VCaP (cell line): Measurements from ENCODE around the gene MGARP.

Source experiments
- H3K27ac ChIP-seq: fragments of 450-650 bp; 2 replicates; pipeline ENCODE4 v1.5.1; 2017
- TF ChIP-seq, protein P1 (sequence below): fragments of 450-650 bp; conservative IDR thresholded peaks from 2 replicates; pipeline ENCODE4 v1.5.1; 2017; ENCODE audit warnings: mild to moderate bottlenecking, moderate library complexity

The MGARP gene

DNA sequence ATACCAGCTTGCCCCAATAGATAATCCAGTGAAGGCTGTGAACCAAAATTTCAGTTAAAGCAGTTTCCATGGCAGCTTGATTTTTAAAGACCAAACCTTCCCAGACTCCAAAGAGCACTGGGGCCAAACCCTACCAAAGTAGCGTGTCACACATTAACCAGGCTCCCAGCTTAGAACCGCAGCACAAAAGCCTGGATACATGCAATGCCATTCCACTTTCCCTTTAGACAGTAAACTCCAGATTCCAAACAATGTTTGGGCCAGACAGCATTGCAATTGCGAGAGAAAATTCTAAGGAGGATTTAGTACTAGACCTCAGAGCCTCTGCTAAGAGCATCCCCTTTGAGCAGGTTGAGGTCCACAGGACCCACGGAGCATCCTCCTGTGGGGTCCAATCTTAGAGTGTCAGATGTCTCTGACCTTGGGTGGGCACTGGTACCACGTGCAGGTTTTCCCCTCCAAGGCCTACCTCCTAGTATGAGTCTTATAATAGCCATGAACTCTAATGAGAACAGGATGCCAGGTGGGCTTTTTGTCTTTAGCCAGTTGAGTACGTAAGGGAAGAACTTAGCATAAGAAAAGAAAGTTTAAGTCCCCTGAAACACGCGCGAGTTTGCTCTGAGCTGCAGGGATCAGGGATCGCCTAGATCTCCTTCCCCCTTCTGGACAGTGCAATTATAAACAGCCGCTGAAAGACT is 38.8 kb downstream of the MGARP start:
- H3K27ac ChIP-seq, result no peak overlapping the region
- TF ChIP-seq, protein P1, sequence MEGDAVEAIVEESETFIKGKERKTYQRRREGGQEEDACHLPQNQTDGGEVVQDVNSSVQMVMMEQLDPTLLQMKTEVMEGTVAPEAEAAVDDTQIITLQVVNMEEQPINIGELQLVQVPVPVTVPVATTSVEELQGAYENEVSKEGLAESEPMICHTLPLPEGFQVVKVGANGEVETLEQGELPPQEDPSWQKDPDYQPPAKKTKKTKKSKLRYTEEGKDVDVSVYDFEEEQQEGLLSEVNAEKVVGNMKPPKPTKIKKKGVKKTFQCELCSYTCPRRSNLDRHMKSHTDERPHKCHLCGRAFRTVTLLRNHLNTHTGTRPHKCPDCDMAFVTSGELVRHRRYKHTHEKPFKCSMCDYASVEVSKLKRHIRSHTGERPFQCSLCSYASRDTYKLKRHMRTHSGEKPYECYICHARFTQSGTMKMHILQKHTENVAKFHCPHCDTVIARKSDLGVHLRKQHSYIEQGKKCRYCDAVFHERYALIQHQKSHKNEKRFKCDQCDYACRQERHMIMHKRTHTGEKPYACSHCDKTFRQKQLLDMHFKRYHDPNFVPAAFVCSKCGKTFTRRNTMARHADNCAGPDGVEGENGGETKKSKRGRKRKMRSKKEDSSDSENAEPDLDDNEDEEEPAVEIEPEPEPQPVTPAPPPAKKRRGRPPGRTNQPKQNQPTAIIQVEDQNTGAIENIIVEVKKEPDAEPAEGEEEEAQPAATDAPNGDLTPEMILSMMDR, result no peak

DNA sequence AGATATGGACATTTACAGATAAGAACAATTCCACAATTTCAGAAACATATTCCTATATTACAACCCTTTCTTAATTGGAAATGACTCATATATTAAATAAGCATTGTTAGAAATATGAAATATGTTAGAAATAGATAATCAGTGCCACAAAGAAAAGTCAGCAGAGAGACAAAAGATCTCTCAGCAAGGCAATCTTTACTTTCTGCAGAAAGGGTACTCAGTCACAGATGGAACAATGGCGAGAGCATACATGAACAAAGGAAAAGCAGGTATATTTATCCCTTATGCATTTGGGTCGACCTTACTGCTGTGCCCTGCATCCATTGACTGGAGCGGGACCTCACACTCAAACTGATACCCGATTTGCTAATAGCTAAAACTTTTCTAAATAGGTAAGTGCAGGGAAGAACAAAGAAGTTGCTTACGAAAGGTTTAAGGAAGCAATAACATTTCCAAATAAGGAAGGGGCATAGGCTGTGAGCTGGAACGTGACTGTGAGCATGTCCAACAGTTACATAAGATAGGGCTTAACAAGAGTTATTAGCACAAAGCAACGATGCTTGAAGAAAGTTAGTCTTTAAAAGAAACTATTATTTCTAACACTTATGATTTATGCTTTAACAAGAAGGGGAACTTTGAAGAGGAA is 40.8 kb downstream of the MGARP start:
- TF ChIP-seq, protein P1, result no peak
- H3K27ac ChIP-seq, result no peak overlapping the region

DNA sequence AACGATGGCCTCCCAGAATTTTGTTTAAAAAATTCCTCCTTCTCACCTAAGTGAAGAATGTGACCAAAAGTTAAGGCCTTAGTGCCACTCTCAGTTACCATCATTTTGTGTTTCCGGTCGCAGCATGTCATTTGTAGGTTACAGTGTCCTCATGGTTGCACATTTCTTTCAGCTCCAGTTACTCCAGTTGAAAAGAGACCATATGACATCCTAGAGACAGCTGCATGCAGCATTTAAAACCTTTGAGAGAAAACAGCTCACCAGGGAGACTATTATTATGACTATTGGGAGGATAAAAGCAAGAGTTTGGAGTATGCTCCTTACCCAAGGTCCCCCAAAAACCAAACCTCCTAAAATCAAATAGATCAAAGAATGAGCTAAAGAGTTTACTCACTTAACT is 45.8 kb downstream of the MGARP start:
- no peak overlapping the region for H3K27ac ChIP-seq
- TF ChIP-seq, protein P1, result no peak

DNA sequence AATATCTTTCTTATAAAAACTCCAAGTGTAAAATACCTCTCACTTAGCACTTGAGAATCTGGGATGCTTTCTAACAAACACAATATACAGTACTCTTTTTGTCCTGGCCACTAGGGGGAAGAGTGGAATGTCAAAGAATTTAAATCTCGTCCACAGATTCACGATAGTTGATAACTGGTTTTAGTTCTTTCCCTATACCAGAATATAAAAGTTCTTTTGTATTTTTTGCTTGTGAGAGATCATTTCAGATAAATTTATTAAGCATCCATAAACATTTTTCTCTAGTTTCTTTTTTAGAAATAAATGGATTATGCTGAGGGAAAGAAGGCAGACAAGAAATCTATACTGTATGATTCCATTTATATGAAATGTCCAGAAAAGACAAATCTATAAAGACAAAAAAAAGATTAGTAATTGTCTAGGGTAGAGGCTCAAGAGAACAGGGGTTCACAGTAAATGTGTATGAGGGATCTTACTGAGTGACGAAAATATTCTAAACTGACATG is 50.4 kb downstream of the MGARP start:
- H3K27ac ChIP-seq, result no peak overlapping the region
- TF ChIP-seq, protein P1, result peak; percentile 81

DNA sequence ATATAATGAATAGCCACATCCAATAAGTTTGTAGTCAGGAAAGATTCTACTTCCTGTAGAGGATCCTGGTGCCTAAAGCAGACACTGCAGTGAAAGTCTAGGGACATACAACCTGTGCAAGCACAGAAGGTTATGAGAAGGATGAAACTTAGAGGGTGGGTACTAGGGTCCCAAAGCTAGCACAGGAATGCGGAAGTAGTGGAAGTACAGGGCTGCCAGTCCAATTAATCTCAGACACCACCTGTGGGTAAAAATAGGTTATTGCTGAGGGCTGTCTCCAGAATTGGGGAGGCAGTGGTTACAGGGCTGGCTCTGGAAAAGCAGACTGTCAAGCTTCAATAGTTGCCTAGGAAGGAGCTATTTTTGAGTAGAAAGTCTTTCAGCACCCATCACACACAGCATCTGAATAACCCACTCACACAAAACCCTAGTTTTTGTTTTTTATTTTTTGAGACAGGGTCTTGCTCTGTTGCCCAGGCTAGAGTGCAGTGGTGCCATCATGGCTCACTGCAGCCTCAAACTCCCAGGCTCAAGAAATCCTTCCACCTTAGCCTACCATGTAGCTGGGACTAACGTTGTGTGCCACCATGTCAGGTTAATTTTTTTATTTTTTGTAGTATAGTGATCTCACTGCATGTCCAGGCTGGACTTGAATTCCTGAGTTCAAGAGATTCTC is 52.2 kb downstream of the MGARP start:
- TF ChIP-seq, protein P1, result peak; percentile 42
- H3K27ac ChIP-seq, result no peak overlapping the region

DNA sequence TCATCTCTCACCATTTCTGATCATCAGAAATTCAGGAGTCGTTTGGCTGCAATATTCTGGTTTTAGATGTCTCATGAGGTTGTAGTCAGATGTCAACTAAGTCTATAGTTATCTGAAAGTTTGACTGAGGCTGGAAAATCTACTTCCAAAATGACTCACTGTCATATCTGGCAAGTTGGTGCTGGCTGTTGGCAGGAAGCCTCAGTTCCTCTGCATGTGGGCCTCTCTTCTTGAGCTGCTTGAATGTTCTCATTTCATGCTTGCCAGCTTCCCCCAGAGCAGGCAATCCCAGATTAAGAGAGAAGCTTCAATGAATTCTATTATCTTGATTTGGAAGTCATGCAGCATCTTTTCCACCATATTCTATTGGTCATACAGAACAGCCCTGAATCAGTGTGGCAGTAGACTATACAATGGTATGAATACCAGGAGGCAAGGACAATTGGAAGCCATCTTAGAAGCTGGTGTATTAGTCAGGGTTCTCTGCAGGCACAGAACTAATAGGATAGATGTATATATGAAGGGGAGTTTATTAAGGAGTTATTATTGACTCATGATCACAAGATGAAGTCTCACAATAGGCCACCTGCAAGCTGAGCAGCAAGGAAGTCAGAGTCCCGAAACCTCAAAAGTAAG is 56.2 kb downstream of the MGARP start:
- TF ChIP-seq, protein P1, result no peak
- H3K27ac ChIP-seq, result no peak overlapping the region

DNA sequence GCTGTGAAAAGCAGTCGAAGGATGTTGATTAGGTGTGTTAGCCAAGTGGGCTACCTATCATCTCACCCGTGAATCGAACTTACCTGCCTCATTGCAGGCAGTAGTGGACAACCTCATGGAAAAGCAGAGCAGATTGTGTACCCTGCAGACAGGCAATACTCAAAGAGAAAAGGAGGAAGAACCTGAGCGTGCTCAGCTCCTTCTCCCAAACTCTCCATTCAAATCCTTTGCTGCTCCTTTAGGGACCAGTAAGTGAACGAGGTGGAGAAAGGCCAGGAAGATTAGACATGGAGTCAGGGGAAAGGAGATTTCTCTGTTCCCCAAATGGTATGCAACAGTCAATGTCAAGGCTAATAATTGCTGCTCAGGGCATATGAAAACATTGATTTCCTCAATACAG is 57.8 kb downstream of the MGARP start:
- TF ChIP-seq, protein P1, result no peak
- H3K27ac ChIP-seq, result no peak overlapping the region
